ENCODE results near the gene CDHR3. TPM values are rescaled to one million over a fixed set of nuclear protein-coding genes. Genes with fewer than 3 reads are reported as not detected.

The CDHR3 gene
- total RNA-seq, 1 experiment from 2014 or later = 4.0 TPM

DNA sequence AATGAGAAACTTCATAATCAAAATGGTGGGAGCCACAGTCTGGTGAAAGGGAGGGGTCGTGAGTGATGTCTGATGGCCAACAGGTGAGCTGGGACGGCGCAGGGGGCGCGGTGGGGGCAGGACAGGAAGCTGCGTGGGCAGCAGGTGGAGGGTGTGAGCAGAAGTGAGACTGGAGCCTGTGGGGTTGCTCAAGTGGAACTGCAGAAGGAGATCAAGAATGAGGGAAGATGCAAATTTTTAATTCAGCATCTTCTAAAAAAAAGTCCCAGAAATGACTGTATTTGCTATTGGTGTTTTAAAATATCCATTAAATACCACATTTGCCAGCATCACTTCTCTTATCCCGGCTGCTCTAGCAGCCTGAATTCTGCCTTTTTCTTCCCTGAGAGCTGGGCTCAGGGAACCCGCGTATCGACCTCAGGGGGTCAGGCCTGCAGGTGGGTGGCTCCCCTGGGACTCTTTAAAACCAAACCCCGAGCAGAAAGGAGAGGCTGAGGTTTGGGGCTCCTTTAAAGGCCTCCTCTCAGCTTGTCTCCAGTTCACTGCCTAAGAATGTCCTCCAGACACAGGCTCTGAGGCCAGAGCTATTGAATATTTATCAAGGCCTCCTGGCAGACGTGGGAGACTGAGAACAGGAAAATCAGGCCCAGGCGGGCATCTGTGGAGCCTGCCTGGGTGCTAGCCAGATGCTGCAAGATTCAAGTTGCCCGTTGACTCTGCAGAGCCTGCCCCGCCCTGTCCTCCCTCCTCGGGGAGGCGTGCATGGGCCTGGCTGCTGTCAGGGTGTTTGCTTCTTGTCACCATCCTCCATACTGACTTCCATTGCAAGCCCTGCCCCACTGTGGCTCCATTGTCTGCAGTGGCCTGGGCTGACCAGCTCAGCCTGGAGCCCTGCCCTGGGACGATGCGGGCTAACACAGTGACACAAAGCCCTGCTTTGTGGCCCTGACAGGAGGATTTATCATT lies 95.2 kb downstream of the CDHR3 start:
- peak; percentile 69 for DNase-seq
- no TSS peak for BruUV-seq (replicated peaks)
- Mint-ChIP-seq H3K27me3 (ENCODE audit: unreplicated experiment) (peaks cover 13% of the 10 kb centered on the region), H3K9me3 (ENCODE audit: low read depth, unreplicated experiment) (peaks cover 3% of the 10 kb centered on the region), H3K27ac (ENCODE audit: unreplicated experiment) (no peak overlapping the region), H3K4me1 (ENCODE audit: low read depth, unreplicated experiment) (peaks cover 31% of the 10 kb centered on the region), H3K4me3 (ENCODE audit: low read depth, unreplicated experiment) (no peak overlapping the region), H3K36me3 (ENCODE audit: insufficient read depth, unreplicated experiment) (no peaks in the 10 kb centered on the region)
- CTCF ChIA-PET = interaction anchor here (1.6 to 1.9 kb wide), 2 partner anchors 14 to 96 kb away, joined by 8 to 13 read pairs; no protein-coding TSS in a partner anchor
- intact Hi-C loops (cut with micrococcal nuclease; ENCODE audit: unreplicated experiment) = loop anchor here (1.0 kb wide), 1 partner anchor 96 kb away; no protein-coding TSS in a partner anchor
- TF ChIP-seq CTCF (IDR thresholded peaks at IDR 0.05; ENCODE audit: unreplicated experiment) = no peak

- H3K4me3 Mint-ChIP-seq (ENCODE audit: low read depth, unreplicated experiment) = no peak overlapping the region
- intact Hi-C loops (cut with micrococcal nuclease; ENCODE audit: unreplicated experiment) = no loop called here
- peaks cover 3% of the 10 kb centered on the region for H3K9me3 Mint-ChIP-seq (ENCODE audit: low read depth, unreplicated experiment)
- CTCF ChIA-PET = interaction anchor here (1.6 to 1.9 kb wide), 2 partner anchors 13 to 95 kb away, joined by 8 to 13 read pairs; no protein-coding TSS in a partner anchor
- H3K4me1 Mint-ChIP-seq (ENCODE audit: low read depth, unreplicated experiment) = peaks cover 34% of the 10 kb centered on the region
- DNase-seq = no peak
- H3K27ac Mint-ChIP-seq (ENCODE audit: unreplicated experiment) = no peak overlapping the region
- TF ChIP-seq CTCF (IDR thresholded peaks at IDR 0.05; ENCODE audit: unreplicated experiment) = no peak
- H3K27me3 Mint-ChIP-seq (ENCODE audit: unreplicated experiment) = peaks cover 7% of the 10 kb centered on the region
- no TSS peak for BruUV-seq (replicated peaks)
- no peaks in the 10 kb centered on the region for H3K36me3 Mint-ChIP-seq (ENCODE audit: insufficient read depth, unreplicated experiment)
Observed at GRCh38 chr7:106058928-106059324, 95.9 kb downstream of the CDHR3 start.

GRCh38 chr7:106059556-106059955 lies 96.5 kb downstream of the CDHR3 start:
- Mint-ChIP-seq H3K36me3 (ENCODE audit: insufficient read depth, unreplicated experiment) (no peaks in the 10 kb centered on the region), H3K27me3 (ENCODE audit: unreplicated experiment) (peaks cover under 1% of the 10 kb centered on the region), H3K4me3 (ENCODE audit: low read depth, unreplicated experiment) (no peak overlapping the region), H3K9me3 (ENCODE audit: low read depth, unreplicated experiment) (peaks cover 3% of the 10 kb centered on the region), H3K4me1 (ENCODE audit: low read depth, unreplicated experiment) (peaks cover 34% of the 10 kb centered on the region), H3K27ac (ENCODE audit: unreplicated experiment) (no peak overlapping the region)
- TF ChIP-seq CTCF (IDR thresholded peaks at IDR 0.05; ENCODE audit: unreplicated experiment) = no peak
- DNase-seq = no peak
- no TSS peak for BruUV-seq (replicated peaks)
- CTCF ChIA-PET = interaction anchor here (1.6 to 1.9 kb wide), 2 partner anchors 13 to 94 kb away, joined by 8 to 13 read pairs; no protein-coding TSS in a partner anchor
- intact Hi-C loops (cut with micrococcal nuclease; ENCODE audit: unreplicated experiment) = no loop called here

- Mint-ChIP-seq H3K4me3 (ENCODE audit: low read depth, unreplicated experiment) (no peak overlapping the region), H3K4me1 (ENCODE audit: low read depth, unreplicated experiment) (peaks cover 40% of the 10 kb centered on the region), H3K27ac (ENCODE audit: unreplicated experiment) (no peak overlapping the region), H3K27me3 (ENCODE audit: unreplicated experiment) (no peaks in the 10 kb centered on the region), H3K9me3 (ENCODE audit: low read depth, unreplicated experiment) (peaks cover 3% of the 10 kb centered on the region), H3K36me3 (ENCODE audit: insufficient read depth, unreplicated experiment) (no peaks in the 10 kb centered on the region)
- CTCF ChIA-PET = no interaction called here
- no peak for TF ChIP-seq CTCF (IDR thresholded peaks at IDR 0.05; ENCODE audit: unreplicated experiment)
- no TSS peak for BruUV-seq (replicated peaks)
- intact Hi-C loops (cut with micrococcal nuclease; ENCODE audit: unreplicated experiment) = no loop called here
- no peak for DNase-seq
Observed at GRCh38 chr7:106060394-106060920, 97.4 kb downstream of the CDHR3 start.
